OCI-LY7 (cell line): Measurements from ENCODE around the gene NCAM2. TPM values are rescaled to one million over a fixed set of nuclear protein-coding genes. Genes with fewer than 3 reads are reported as not detected.

Experiments
- BruUV-seq: library from RNA; stranded (reverse); fragments of 400-500 nt; replicated peaks from 2 replicates; lab custom pipeline; 2021; lab: Mats Ljungman, UMichigan
- CTCF ChIA-PET: fragments of 300-600 bp; sonication (Branson Sonifier 250); formaldehyde crosslinking; loops from one replicate; lab custom pipeline; 2022; ENCODE audit warnings: antibody characterized with exemption; ENCODE audit not compliant: unreplicated experiment; lab: Charles Lee
- POLR2A ChIA-PET: fragments of 300-600 bp; sonication (Branson Sonifier 250); formaldehyde crosslinking; loops from one replicate; lab custom pipeline; 2022; ENCODE audit warnings: antibody characterized with exemption; lab: Charles Lee
- DNase-seq: peaks from one replicate; pipeline ENCODE4 v3.0.0-alpha.2; 2015; ENCODE audit warnings: low spot score
- H2AFZ ChIP-seq: fragments of 200-600 bp; sonication (generic), shearing (Covaris generic); 2 replicates; pipeline ENCODE4 v1.6.1; 2014; ENCODE audit warnings: mild to moderate bottlenecking, antibody characterized with exemption, low read length, moderate library complexity
- H3K27ac ChIP-seq: fragments of 200-600 bp; sonication (generic); 2 replicates; pipeline ENCODE4 v1.5.1; 2014; ENCODE audit warnings: mixed run types, low read depth, mild to moderate bottlenecking, moderate library complexity, low read length, inconsistent platforms; ENCODE audit not compliant: poor library complexity, severe bottlenecking
- H3K36me3 ChIP-seq: fragments of 200-600 bp; sonication (generic); 2 replicates; pipeline ENCODE4 v1.6.1; 2014; ENCODE audit warnings: mild to moderate bottlenecking, antibody characterized with exemption, low read length, moderate library complexity, mixed read lengths; ENCODE audit not compliant: insufficient read depth
- H3K4me1 ChIP-seq: fragments of 200-600 bp; sonication (generic); 2 replicates; pipeline ENCODE4 v1.5.1; 2014; ENCODE audit warnings: mild to moderate bottlenecking, low read length; ENCODE audit not compliant: insufficient read depth, poor library complexity, severe bottlenecking
- H3K4me2 ChIP-seq: fragments of 200-600 bp; sonication (generic); 2 replicates; pipeline ENCODE4 v1.6.1; 2014; ENCODE audit warnings: mild to moderate bottlenecking, low read length
- H3K4me3 ChIP-seq: fragments of 200-600 bp; sonication (generic); 2 replicates; pipeline ENCODE4 v1.5.1; 2014; ENCODE audit warnings: mild to moderate bottlenecking, low read depth, low read length; ENCODE audit not compliant: poor library complexity, severe bottlenecking
- H3K79me2 ChIP-seq: fragments of 200-600 bp; sonication (generic); 2 replicates; pipeline ENCODE4 v1.6.1; 2016; ENCODE audit warnings: low read depth, mild to moderate bottlenecking, low read length, moderate library complexity, mixed read lengths; ENCODE audit not compliant: insufficient read depth
- H3K9me2 ChIP-seq: fragments of 200-600 bp; sonication (generic); 2 replicates; pipeline ENCODE4 v1.6.1; 2016; ENCODE audit warnings: mild to moderate bottlenecking, low read length, mixed read lengths; ENCODE audit not compliant: insufficient read depth
- H3K9me3 ChIP-seq: fragments of 200-600 bp; sonication (generic); 2 replicates; pipeline ENCODE4 v1.6.1; 2014; ENCODE audit warnings: mild to moderate bottlenecking, mixed run types, low read length, mixed read lengths
- H4K20me1 ChIP-seq: fragments of 200-600 bp; sonication (generic); 2 replicates; pipeline ENCODE4 v1.6.1; 2014; ENCODE audit warnings: mild to moderate bottlenecking, antibody characterized with exemption, low read length, moderate library complexity, mixed read lengths; ENCODE audit not compliant: insufficient read depth
- CTCF ChIP-seq: fragments of 200-600 bp; sonication (generic); conservative IDR thresholded peaks from 2 replicates; pipeline ENCODE4 v1.5.1; 2014; ENCODE audit warnings: mild to moderate bottlenecking, antibody characterized with exemption, low read length, moderate library complexity, mixed read lengths
- EZH2phosphoT487 ChIP-seq: fragments of 200-600 bp; sonication (generic); IDR thresholded peaks from 2 replicates; pipeline ENCODE4 v1.6.1; 2018; ENCODE audit warnings: low read depth, borderline replicate concordance, mild to moderate bottlenecking, mixed run types, antibody characterized with exemption, low read length, moderate library complexity, mixed read lengths
- intact Hi-C: fragments of 100-400 bp; cut with micrococcal nuclease; formaldehyde crosslinking; loops from one replicate; pipeline ENCODE4 v1.10.0; 2022; ENCODE audit not compliant: unreplicated experiment
- total RNA-seq, 2 experiments: library from RNA; depleted of rRNA in 1 of 2; stranded (reverse); fragments of >200 nt in 1 of 2; shearing (Covaris generic) in 1 of 2; gene quantifications; 2 replicates each; pipeline ENCODE4 v1.2.3, GENCODE V29; 2014 to 2022

NCAM2 gene
- total RNA-seq, 2 experiments from 2014 or later = not detected

DNA sequence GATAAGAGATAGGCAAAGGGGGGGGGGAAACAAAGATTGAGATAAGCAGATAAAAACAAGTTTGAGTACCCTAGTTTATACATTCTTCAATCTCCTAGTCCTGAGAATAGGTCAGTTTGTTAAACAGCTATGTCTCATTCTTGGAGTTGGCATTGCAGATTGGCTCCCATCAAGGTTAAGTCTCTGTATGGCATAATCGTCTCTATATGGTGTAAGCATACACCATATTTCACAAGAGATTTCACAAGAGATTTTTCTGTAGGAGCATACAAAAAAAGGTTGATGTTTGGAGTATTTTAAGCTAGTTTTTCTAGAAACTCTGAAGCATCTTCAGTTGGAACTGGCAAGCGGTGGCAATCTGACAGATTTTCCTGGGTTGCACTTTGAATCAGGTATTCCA, 35.8 kb downstream of the NCAM2 start:
- H3K4me1 ChIP-seq = no peaks in the 10 kb centered on the region
- intact Hi-C loops = no loop called here
- DNase-seq = no peak
- no peak overlapping the region for H3K27ac ChIP-seq
- H2AFZ ChIP-seq = no peak overlapping the region
- H3K9me3 ChIP-seq = peaks cover 19% of the 10 kb centered on the region
- ChIA-PET POLR2A (interaction anchor here (0.6 kb wide), 1 partner anchor 121 kb away, joined by 3 read pairs; no protein-coding TSS in a partner anchor), CTCF (no interaction called here)
- no peak overlapping the region for H3K4me3 ChIP-seq
- no peak for TF ChIP-seq EZH2phosphoT487
- no peak for TF ChIP-seq CTCF
- H3K9me2 ChIP-seq = no peaks in the 10 kb centered on the region
- no peaks in the 10 kb centered on the region for H3K36me3 ChIP-seq
- no peaks in the 10 kb centered on the region for H4K20me1 ChIP-seq
- H3K79me2 ChIP-seq = no peaks in the 10 kb centered on the region
- no peak overlapping the region for H3K4me2 ChIP-seq
- BruUV-seq = no TSS peak

GRCh38 chr21:21039624-21040170, 41.5 kb downstream of the NCAM2 start:
- Histone ChIP-seq H3K79me2 (no peaks in the 10 kb centered on the region), H3K36me3 (no peaks in the 10 kb centered on the region), H3K9me3 (peaks cover 38% of the 10 kb centered on the region; the same call in 1 of the 2 replicates), H3K27ac (no peak overlapping the region), H3K4me3 (no peak overlapping the region), H3K4me2 (no peak overlapping the region), H2AFZ (no peak overlapping the region), H3K9me2 (no peaks in the 10 kb centered on the region), H3K4me1 (no peaks in the 10 kb centered on the region), H4K20me1 (no peaks in the 10 kb centered on the region)
- ChIA-PET CTCF (no interaction called here), POLR2A (no interaction called here)
- no TSS peak for BruUV-seq
- TF ChIP-seq EZH2phosphoT487 (no peak), CTCF (no peak)
- no peak for DNase-seq
- intact Hi-C loops = no loop called here

DNA sequence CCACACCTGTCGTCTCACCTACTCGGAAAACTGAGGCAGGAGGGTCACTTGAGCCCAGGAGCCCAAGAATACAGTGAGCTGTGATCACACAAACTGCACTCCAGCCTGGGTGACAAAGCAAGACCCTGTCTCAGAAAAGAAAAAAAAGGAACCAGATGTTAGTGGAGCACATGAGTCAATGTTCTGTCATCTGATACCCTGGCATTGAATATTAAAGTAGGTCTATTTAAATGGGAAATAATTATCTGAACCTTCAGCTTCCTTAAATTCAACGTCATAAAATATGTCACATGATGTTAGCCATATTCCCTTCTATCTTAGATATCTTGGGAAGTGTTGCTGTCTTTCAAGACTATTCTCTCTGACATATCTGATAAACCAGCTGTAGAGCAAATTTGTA, 47.3 kb downstream of the NCAM2 start:
- TF ChIP-seq CTCF (no peak), EZH2phosphoT487 (no peak)
- H4K20me1 ChIP-seq = no peaks in the 10 kb centered on the region
- H2AFZ ChIP-seq = no peak overlapping the region
- ChIA-PET CTCF (no interaction called here), POLR2A (no interaction called here)
- no peaks in the 10 kb centered on the region for H3K4me1 ChIP-seq
- no peaks in the 10 kb centered on the region for H3K79me2 ChIP-seq
- H3K27ac ChIP-seq = no peak overlapping the region
- peaks cover 19% of the 10 kb centered on the region; the same call in 1 of the 2 replicates for H3K9me3 ChIP-seq
- H3K4me3 ChIP-seq = no peak overlapping the region
- no TSS peak for BruUV-seq
- intact Hi-C loops = no loop called here
- no peak for DNase-seq
- no peaks in the 10 kb centered on the region for H3K9me2 ChIP-seq
- no peaks in the 10 kb centered on the region for H3K36me3 ChIP-seq
- H3K4me2 ChIP-seq = no peak overlapping the region
